HG03060 (cell line): ENCODE results near the gene SEMA3E.
"Not testable (repeated sequence)": the region's sequence is repeated elsewhere in the genome, so short reads cannot be mapped to it uniquely, and the experiment has no call there.

Experiments used
- ATAC-seq: cut with Tn5 transposase; IDR thresholded peaks from one replicate; pipeline ENCODE4 v1.9.1; 2021; ENCODE audit warnings: low read depth, moderate number of reproducible peaks; ENCODE audit not compliant: unreplicated experiment

The SEMA3E gene

GRCh38 chr7:83562960-83563359 is 86.0 kb downstream of the SEMA3E start:
- no peak for ATAC-seq

DNA sequence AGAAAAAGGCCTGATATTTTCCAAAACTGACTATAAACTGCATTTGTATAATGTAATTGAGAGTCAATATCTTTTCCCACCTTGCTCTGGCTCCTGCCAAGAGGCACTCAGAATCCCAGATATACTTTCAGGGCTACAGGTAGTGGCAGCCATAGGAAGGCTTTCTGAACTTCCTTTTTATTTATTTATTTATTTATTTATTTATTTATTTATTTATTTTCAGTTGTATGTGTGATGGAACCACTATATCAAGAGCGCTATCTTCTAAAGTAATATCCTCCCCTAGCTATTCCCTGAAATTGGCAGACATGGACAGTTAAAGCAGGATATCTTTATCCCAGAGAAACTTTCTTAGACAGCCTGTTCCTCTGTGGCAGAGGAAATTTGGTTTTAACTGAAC is 86.7 kb downstream of the SEMA3E start:
- no peak for ATAC-seq

GRCh38 chr7:83559887-83560286 is 89.1 kb downstream of the SEMA3E start:
- ATAC-seq = no peak

DNA sequence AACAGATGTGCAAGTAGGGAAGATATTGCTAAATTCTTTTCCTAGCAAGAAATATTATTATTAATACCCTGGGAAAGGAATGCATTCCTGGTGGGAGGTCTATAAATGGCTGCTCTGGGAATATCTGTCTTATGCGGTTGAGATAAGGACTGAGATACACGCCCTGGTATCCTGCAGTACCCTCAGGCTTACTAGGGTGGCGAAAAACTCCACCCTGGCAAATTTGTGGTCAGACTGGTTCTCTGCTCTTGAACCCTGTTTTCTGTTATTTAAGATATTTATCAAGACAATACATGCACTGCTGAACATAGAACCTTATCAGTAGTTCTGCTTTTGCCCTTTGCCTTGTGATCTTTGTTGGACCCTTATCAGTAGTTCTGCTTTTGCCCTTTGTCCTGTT is 96.4 kb downstream of the SEMA3E start:
- ATAC-seq = not testable (repeated sequence)

- no peak for ATAC-seq
These were observed 98.8 kb downstream of the SEMA3E start for GRCh38 chr7:83550100-83550499.

DNA sequence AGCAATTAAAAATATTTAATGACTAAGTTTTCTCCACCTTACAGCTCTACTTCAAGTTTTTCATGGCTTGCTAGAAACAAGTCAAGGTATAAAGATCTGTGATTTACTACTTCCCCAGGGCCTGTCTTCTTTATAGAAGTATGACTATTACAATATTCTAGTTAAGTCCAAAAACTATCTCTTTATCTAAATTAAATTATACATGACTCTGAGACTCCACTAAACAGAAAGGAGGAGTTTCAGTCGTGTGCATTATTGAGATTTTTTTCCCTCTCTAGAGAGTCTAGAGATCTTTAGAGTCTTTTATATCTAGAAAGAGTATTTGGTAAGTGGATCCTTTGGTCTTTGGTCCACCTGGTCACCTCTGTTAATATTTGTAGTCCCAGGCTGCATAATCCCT is 100.7 kb downstream of the SEMA3E start:
- no peak for ATAC-seq

GRCh38 chr7:83547526-83547925 is 101.4 kb downstream of the SEMA3E start:
- ATAC-seq = peak; percentile 94

- ATAC-seq = no peak
These were observed 102.4 kb downstream of the SEMA3E start for GRCh38 chr7:83546586-83546985.

DNA sequence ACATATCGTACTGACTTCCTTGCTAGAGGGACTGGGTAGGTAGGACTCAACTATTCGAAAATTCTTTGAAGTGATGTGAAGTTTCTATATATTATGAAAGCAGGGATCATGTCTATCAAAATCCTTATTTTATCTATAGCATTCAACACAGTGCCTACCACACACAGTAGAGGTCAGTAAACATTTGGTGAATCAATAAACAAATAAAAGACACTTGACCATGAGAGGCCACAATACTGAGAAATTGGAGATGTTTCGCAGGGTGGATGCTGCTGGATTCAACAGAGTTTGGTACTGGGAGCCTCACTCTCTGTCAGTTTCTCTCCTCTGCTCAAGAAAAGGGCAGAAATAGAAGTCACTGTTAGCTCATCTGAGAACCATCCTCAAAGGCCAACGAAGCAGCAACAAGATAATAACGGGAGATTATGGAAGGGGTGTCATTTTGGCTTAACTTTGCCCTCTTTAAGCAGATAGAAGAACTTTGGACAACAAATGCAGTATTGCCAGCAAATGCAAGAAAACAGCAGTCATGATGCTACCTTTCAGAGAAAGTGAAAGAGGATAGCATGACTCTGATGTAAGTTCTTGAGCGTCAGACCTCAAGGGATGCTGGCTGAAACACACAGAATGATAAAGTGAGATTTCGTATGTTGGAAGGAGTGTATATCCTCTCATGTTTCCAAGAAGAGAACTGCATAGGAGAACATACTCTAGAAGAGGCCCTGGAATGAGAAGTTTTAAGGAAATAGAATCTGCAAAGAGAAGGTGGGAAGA is 107.6 kb downstream of the SEMA3E start:
- no peak for ATAC-seq

DNA sequence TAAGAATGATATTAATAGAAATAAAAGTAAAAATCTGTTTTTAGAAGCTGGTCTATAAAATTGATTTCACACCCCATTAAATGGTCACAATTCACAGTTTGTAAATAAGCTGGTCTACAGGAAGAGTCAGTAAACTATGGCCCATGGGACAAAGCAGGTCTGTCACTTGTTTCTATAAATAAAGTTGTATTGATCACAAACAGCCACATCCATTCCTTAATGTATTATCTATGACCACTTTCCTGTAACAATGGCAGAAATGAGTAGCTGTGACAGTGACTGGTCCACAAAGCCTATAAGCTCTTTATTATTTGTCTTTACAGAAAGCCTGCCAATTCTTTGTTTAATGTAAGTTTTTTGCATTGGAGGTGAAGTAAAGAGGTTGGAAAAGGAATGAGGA is 114.5 kb downstream of the SEMA3E start:
- no peak for ATAC-seq

- ATAC-seq = no peak
These were observed 116.7 kb downstream of the SEMA3E start for GRCh38 chr7:83532219-83532618.

DNA sequence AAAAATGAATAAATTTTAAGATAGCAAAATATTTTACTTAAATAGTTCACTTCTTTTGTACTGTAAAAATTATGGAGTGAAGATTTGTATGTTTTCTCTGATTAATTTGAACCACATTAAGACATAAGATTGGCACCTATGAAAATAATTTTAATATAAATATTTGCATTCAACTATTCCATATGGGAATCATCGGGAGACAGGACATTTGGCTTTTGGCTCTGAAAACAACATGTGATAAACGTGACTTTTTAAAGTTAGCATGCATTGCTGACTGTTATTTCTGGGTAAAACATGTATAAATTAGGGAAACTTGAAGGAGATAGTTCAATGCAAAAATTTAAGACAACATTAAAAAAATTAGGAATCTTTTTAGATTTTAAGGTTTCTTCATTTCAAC is 117.2 kb downstream of the SEMA3E start:
- ATAC-seq = no peak

GRCh38 chr7:83528925-83529423 is 120.0 kb downstream of the SEMA3E start:
- ATAC-seq = no peak

DNA sequence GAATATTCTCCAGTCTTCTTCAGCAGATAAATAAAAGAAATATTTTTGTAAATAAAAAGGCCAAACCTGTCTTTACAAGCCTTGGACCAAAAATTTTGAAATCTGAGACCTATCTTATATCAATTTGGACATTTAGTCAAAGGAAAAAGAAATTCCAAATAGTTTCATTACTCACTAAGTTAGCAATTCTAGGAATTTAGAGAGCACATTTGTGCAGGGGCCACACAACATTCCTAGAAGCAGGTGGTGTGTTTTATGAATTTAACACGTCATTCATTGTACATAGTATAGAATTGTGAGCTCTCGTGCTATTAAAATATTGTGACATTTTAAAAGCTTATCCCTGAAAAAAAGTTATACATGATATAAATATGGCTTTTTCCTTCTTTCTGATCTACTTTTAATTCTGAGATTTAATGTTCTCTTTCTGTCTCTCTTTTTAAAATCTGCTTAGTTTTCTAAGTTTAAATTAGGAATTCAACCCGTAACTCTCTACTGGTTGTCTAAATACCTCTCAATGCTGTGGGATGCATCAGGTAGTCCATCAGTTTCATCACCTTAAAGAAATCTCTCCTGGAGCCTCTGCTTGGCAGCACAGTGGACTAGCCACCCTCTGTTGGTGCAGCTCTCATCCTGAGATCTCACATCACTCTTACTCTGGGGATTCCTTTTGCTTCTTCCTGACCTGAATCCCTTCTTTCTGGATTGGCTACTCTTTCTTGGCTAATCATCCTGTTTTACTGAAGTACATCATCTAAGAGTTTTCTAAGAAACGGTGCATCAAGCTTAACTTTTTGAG is 124.5 kb downstream of the SEMA3E start:
- no peak for ATAC-seq

DNA sequence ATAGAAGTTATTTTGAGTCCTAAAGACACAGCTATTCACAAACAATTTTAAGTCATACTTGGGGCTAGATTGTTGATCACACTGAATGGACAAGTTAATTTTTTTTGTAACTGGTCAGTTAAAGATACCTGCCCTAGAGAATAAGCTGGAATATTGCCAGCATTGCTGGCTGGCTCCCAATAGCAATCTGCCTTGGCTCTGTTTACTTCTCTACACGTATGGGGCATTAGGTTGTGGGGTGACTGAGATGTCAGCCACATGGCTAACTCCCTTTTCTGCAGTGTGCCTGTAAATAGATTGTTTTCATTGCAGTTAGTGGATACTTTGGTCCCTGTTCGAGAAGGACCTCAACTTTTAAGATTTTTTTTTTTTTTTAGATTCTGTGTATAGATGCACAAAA is 128.2 kb downstream of the SEMA3E start:
- ATAC-seq = no peak

DNA sequence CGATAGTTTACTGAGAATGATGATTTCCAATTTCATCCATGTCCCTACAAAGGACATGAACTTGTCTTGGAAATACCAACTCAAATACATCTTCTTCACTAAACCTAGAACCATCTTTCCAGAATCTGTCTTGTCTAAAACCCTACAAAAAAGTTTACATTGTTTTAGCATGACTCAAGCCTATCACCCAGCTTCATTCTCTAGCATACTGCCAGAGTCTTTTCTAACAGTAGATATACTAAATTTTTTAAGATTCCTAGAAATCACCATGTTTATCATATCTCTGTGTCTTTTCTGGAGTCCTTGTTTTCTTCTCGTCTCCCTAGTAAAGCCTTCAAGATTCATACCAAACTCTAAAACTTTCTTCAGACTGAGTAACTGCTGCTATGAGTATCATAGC is 129.7 kb downstream of the SEMA3E start:
- no peak for ATAC-seq

- no peak for ATAC-seq
These were observed 131.8 kb downstream of the SEMA3E start for GRCh38 chr7:83517035-83517700.

DNA sequence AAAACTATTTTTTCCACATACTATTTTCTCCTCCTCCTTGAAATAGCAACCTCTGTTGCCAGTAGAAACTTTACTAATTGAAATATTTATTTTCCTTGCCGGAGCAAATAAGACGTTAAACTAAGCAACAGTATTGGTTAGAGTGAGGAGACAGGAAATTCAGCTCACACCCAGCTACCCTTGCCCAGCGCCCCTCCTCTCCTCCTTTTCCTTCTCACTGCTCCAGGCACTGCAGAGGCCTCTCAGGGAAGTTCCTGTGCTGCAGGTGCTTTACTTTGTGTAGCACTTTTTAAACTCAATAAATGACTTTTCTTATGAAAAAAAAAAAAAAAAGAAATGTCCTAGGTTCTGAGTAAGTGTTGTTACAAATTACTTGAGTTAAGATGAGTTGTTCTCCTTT is 134.0 kb downstream of the SEMA3E start:
- ATAC-seq = no peak

DNA sequence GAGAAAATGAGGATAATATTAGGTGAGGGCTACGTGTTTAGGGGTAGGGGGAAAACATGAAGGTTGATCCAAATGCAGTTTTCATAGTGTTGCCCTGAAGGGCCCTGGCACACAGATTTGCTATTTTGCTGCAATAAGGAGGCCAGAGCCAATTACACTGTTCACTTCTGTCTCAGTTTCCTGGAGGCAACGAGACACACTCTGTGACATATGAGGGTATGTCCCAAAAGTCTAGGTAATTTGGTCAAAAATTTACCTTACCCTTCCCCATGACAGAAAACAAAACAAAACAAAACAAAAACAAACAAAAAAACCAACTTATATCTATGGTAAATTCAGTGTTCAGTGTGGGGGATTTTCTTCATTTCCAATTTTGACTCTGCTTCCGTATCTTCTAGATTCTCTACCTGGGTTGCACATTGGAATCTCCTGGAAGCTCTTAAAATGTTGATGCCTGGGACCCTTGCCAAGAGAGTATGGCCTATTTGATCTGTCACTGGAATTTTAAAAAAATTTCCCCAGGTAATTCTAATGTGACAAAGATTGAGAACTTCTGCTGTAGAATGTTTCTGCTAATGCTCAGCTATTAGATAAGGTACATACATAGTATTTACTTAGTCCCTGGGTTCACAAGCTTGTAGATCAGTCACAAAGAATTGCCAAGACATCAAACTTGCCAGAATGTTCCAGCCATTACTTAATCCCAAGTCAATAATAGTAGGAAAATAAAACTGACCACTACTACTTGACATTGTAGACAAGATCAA is 139.5 kb downstream of the SEMA3E start:
- ATAC-seq = no peak

DNA sequence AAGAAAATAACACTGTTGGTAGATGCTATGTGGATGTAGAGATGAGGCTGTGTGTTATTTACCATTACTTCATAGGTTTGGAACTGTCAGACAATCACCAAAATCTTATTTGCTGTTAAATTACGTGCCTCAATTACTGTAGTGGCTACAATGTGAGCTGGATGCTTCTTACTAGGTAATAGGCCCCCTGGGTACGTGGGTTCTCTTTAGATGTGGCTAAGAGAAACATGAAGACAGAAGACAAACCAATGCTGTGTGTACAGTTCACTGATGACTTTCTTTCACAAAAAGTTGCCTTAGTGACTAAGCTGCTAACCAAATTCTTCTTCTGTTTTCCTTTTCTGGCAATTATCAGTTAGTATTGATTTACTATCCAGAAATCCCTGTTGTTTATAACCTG is 144.6 kb downstream of the SEMA3E start:
- ATAC-seq = no peak

DNA sequence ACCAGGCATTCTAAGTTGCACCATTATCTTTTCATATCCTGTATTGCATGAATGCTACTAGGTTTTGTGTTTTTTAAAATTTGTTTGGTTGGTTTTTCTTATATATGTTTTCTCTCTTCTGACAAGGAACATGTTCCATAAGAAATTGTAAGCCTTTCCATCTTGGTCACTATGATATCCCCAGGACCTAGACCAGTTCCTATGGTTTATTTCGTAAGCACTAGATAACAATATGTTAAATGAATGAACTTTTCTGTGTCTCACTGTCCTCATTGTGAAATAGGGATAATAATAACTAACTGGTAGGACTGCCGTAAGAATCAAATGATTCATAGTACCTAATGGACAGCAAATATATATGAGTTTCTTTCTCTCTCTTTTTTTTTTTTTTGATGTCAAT is 146.3 kb downstream of the SEMA3E start:
- ATAC-seq = no peak
